Urinary bladder (tissue), 4 donors: ENCODE measurements around the gene NFKBIE. TPM values are rescaled to one million over a fixed set of nuclear protein-coding genes. Genes with fewer than 3 reads are reported as not detected.
"Not testable (repeated sequence)": the region's sequence is repeated elsewhere in the genome, so short reads cannot be mapped to it uniquely, and the experiment has no call there.

Source experiments
- DNase-seq: peaks from one replicate; pipeline ENCODE4 v3.0.0-alpha.2; 2015; ENCODE audit errors: extremely low spot score
- H3K27ac ChIP-seq: one replicate; pipeline ENCODE4 v1.5.1; 2013; ENCODE audit warnings: low read depth, mild to moderate bottlenecking, moderate library complexity
- H3K36me3 ChIP-seq: one replicate; pipeline ENCODE4 v1.6.1; 2013; ENCODE audit warnings: mild to moderate bottlenecking, moderate library complexity; ENCODE audit not compliant: insufficient read depth
- H3K4me1 ChIP-seq: one replicate; pipeline ENCODE4 v1.6.1; 2013; ENCODE audit warnings: mild to moderate bottlenecking, moderate library complexity; ENCODE audit not compliant: insufficient read depth
- H3K4me3 ChIP-seq: one replicate; pipeline ENCODE4 v1.5.1; 2013; ENCODE audit warnings: low read depth, low read length
- WGBS: extraction: QIAGEN DNeasy Blood & Tissue Kit; methylation state at CpG from one replicate; pipeline ENCODE4 v1.1.7; 2013; 5-methylcytosine and 5-hydroxymethylcytosine counted together
- polyA plus RNA-seq: library from polyadenylated mRNA; stranded (reverse); fragments of 200-250 nt; gene quantifications from one replicate; pipeline ENCODE4 v1.2.3, GENCODE V29; 2013
- total RNA-seq: library from RNA; depleted of rRNA; stranded (reverse); fragments of >200 nt; gene quantifications from one replicate; pipeline ENCODE4 v1.2.3, GENCODE V29; 2014
- donor health status: healthy with polysubstance abuse.
- donor health status: healthy.

The NFKBIE gene, protein sequence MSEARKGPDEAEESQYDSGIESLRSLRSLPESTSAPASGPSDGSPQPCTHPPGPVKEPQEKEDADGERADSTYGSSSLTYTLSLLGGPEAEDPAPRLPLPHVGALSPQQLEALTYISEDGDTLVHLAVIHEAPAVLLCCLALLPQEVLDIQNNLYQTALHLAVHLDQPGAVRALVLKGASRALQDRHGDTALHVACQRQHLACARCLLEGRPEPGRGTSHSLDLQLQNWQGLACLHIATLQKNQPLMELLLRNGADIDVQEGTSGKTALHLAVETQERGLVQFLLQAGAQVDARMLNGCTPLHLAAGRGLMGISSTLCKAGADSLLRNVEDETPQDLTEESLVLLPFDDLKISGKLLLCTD
- total RNA-seq (2.6 TPM), polyA plus RNA-seq (5.5 TPM)

DNA sequence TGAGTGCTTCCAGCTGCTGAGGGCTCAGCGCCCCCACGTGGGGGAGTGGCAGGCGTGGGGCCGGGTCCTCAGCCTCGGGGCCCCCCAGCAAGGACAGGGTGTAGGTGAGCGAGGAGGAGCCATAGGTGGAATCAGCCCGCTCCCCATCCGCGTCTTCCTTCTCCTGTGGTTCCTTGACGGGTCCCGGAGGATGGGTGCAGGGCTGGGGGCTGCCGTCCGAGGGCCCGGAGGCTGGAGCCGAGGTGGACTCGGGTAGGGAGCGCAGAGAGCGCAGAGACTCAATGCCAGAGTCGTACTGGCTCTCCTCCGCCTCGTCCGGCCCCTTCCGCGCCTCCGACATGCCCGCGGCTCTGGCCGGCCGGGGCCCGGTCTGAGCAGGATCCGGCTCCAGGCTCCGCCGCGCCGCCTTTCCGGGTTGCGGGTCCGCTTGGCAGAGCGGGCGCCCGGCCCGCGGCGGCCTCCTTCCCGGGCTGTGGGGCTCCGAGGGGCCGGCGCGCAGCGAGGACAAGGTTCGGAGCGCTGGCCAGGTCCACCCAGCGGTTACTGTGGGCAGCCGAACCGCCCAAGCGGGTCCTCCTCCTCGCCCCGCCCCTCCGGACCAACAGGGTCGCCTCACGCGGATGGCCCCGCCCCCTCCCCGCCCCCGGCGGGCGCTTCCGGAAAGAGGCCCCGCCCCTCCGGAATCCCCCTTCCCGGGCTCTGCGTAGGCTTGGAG is at the start of gene NFKBIE:
TSS of gene NFKBIE (minus strand) at position 545 of the 715 bp plus-strand sequence. CDS start at position 340, 205 bp downstream.
- Histone ChIP-seq H3K27ac (peak within 1 kb of the TSS; percentile 39), H3K4me3 (peak within 1 kb of the TSS; percentile 68), H3K36me3 (no peaks in the 10 kb centered on the region), H3K4me1 (no peaks in the 10 kb centered on the region)
- WGBS = under 1% methylated on average over 72 of the region's 72 CpGs
- DNase-seq = peak; percentile 67

DNA sequence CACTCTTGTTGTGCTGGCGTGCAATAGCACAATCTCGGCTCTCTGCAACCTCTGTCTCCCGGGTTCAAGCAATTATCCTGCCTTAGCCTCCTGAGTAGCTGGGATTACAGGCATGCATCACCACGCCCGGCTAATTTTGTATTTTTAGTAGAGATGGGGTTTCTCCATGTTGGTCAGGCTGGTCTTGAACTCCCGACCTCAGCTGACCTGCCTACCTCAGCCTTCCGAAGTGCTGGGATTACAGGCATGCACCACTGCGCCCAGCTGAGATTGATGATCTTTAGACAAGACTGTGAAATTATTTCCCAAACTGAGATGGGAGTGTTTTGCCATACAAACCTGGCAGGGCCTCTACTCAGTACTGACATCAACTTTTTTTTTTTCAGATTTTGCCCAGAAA is 49.3 kb upstream of the NFKBIE start:
- not testable (repeated sequence) for DNase-seq, H3K4me3 ChIP-seq, H3K36me3 ChIP-seq, H3K27ac ChIP-seq, H3K4me1 ChIP-seq
- 89% methylated on average over 8 of the region's 8 CpGs for WGBS

DNA sequence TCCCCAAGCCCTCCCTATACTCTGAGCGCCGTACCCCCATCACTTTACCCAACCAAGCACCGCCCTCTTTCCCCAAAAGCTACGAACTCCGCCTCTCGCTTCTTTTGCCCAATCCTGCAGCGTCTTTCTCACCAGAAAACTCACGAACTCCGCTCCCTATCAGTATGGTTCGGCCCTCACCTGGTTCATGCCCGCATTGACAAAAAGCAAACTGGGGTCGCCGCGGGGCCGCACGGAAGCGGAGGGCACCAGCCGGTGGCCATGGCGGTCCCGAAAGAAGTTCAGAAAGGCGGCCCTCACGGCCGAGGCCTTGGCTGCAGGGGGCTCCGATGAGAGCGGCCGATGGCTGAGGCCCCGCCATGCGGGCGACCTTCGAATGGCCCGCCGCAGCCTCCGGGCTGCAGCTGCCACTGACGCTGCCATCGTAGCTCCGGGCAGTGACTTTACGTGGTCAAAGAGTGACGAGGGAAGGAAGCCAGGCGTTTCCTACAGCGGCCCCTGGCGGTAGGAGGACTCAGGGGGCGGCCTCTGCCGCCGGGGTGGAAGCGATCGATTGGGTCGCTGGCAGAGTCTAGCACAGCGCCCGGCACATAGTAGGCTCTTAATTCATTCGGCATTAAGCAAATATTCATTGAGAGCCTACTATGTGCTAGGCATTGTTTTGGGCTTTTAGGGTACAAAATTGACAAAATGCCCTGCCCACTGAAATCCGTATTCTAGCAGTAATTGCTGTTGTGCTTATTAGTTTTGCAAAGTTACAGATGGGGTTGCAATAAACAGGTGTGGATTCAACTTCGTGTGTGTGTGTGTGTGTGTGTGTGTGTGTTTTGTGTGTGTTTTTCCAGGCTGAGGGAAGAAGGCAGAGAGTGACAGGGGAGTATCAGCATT is 47.8 kb upstream of the NFKBIE start, which contains the start of gene AARS2:
TSS of gene AARS2 (minus strand) at position 447 of the 888 bp plus-strand sequence. CDS start at position 423, 24 bp downstream.
- no peaks in the 10 kb centered on the region for H3K36me3 ChIP-seq
- peak within 1 kb of the TSS; percentile 95 for H3K4me3 ChIP-seq
- H3K27ac ChIP-seq = no peak within 1 kb of the TSS
- H3K4me1 ChIP-seq = peaks cover 3% of the 10 kb centered on the region
- DNase-seq = peak; percentile 58
- 2% methylated on average over 52 of the region's 52 CpGs for WGBS

DNA sequence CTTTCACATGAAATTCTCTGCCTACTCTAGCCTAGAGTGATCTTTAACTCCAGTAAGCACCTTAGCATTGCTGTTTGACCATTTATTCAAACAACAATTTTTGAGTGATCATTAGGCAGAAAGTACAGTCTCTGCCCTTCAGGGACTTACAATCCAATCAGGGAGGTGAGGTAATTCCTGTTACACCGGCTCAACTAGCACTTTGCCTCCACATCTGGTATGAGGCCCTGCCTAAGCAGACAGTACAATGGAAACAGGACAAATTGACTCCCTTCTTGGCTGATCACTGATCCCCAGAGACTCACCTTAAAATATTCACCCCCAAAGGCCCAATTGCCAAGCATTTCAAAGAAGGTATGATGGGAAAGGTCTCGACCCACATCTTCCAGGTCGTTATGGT is 46.4 kb upstream of the NFKBIE start:
- WGBS = 82% methylated on average over 3 of the region's 3 CpGs
- Histone ChIP-seq H3K4me1 (peaks cover 3% of the 10 kb centered on the region), H3K4me3 (no peak overlapping the region), H3K27ac (no peak overlapping the region), H3K36me3 (no peaks in the 10 kb centered on the region)
- DNase-seq = no peak

DNA sequence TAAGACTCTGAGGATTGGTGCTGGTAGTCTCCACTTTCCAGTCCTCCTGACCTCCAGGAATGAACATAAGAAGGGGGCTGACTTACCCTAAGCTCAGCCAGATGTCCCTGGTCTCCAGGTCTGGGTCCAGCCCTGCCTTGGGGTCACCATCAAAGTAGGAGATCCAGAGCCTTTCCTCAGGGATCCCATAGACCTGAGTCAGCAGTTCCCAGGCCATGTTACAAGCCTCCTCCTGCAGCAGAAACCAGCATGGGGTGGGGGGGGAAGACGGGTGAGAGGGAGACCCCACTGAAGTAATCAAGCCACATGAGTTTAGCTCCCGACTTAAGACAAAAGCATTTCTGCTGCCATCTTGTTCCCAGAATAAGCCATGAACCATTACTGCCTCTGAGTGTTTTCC is 46.0 kb upstream of the NFKBIE start:
- Histone ChIP-seq H3K4me1 (peaks cover 3% of the 10 kb centered on the region), H3K4me3 (no peak overlapping the region), H3K36me3 (no peaks in the 10 kb centered on the region), H3K27ac (no peak overlapping the region)
- no peak for DNase-seq
- WGBS = 64% methylated on average over 2 of the region's 2 CpGs

DNA sequence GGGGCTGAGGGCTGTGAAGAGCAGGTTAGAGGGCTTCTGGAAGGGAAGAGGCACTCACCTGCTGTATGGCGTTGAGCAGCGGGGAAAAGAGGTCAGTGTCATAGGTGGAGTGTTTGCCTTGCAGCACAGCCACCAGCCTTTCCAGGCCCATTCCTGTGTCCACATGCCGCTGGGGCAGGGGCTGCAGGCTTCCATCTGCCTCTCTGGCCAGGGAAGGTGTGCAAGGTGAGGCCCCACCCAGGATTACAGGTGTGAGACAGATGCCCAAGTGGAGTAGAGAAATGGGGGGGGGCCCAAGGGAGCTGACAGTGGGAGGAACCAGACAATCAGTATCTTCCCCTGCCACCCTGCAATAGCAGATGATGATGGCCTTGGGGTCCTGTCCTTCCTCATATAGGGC is 44.9 kb upstream of the NFKBIE start:
- 93% methylated on average over 3 of the region's 3 CpGs for WGBS
- no peak for DNase-seq
- Histone ChIP-seq H3K27ac (no peak overlapping the region), H3K4me3 (no peak overlapping the region), H3K4me1 (peaks cover 3% of the 10 kb centered on the region), H3K36me3 (peaks cover 4% of the 10 kb centered on the region)

DNA sequence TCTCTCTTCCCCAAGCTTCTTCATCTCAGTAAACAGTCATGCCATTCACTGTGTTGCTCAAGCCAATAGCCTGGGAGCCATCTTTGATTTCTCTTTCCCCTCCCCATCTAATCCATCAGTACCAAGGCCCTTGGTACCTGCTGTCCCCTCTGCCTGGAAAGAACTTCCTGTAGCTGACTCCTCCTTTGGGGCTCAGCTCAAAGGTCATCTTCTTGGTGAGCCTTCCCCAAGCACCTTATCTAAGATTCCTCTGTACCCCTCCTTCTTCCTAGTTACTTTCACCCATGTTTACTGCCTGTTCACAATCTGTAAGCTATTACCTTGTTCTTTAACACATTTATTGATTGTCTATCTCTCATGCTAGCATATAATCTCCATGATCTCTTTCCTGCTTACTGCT is 44.3 kb upstream of the NFKBIE start:
- H3K36me3 ChIP-seq = peaks cover 4% of the 10 kb centered on the region

DNA sequence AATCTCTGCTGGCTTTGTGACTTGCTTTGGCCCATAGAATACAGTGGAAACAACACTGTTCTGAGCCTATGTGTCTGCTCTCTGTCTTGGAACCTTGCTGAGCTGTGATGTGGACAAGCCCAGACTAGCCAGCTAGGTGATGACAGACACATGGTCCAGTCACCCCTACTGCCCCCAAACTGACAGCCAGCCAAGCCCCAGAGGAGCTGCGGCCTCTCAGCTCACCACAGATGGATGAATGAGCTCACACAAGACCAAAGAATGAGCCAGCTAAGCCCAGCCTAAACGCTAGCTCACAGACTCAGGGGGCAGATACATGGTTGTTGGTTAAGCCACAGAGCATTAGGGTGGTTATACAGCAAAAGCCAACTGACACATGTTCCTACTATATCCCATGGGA is 43.7 kb upstream of the NFKBIE start:
- no peak for DNase-seq
- H3K27ac ChIP-seq = no peak overlapping the region
- 71% methylated on average over 2 of the region's 2 CpGs for WGBS
- H3K4me1 ChIP-seq = peaks cover 3% of the 10 kb centered on the region
- H3K4me3 ChIP-seq = no peak overlapping the region
- H3K36me3 ChIP-seq = peaks cover 4% of the 10 kb centered on the region

More for the DNA sequence above, 44.3 kb upstream of the NFKBIE start:
- Histone ChIP-seq H3K4me1 (peaks cover 3% of the 10 kb centered on the region), H3K27ac (no peak overlapping the region), H3K4me3 (no peak overlapping the region)
- DNase-seq = no peak

DNA sequence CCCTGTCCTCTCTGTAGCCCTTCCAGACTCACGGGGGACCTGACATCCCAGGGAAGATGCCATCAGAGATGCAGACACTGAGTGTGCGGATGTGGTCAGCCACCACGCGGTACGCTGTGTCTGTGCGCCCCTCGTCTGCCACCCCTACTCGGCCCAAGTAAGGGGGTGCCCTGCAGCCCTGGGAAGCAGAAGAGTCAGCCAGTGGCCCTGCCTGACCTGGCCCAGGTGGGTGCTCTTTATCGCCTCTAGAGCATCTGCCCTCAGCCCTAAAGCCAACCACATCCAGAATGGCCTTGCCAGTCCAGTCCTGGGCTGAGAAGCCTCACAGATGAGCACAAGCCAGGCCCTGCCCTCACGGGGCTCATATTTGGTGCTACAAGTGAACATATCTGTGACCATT is 41.9 kb upstream of the NFKBIE start:
- no peak for DNase-seq
- 95% methylated on average over 10 of the region's 10 CpGs for WGBS
- Histone ChIP-seq H3K4me3 (no peak overlapping the region), H3K36me3 (peaks cover 4% of the 10 kb centered on the region), H3K27ac (no peak overlapping the region), H3K4me1 (no peaks in the 10 kb centered on the region)

DNA sequence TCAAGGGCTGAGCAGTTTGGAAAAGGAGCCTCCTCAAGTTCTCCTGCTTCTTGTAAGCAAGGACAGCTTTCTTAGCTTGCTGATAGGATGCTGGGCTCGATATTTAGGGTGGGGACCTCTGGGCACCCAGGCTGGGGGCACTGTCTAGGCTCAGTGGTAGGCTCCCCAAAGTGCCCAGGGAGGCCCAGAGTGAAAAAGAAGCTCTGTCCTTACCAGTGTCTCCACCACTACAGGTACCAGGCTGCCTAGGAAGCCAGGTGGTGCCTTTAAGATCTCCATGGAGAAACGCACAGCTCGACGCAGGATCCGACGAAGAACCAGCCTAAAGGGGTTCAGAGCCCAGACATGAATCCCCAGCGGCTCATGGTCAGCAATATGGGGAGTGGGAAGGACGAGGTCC is 41.4 kb upstream of the NFKBIE start:
- H3K36me3 ChIP-seq = peaks cover 4% of the 10 kb centered on the region
- no peak for DNase-seq
- H3K4me3 ChIP-seq = no peak overlapping the region
- no peak overlapping the region for H3K27ac ChIP-seq
- 89% methylated on average over 8 of the region's 8 CpGs for WGBS
- H3K4me1 ChIP-seq = no peaks in the 10 kb centered on the region

DNA sequence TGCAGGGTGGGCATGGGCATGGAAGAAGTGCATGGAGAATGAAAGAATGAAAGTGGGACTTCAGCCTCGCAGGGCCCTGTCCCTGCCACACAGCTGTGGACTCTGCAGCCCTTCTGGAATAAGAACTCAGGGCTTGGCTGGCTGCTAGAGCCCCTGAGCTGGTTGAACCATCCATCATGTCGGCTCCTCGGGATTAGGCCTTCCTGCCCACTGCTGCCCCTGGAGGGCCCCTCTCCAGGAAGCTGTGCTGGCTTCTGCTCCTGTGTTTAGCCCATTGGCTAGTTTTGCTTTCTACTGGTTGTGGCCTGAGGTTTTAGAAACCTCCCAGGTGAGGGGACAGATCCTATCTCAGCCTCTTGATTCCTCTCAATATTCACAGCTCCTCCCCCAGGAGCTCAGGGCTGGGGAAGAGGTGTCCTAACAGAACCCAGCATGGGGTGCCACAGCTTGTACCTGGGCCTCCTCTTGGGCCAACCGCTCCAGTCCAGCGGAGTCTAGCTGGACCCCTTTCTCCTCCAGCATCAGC is 39.9 kb upstream of the NFKBIE start:
- H3K4me3 ChIP-seq = no peak overlapping the region
- 80% methylated on average over 5 of the region's 5 CpGs for WGBS

DNA sequence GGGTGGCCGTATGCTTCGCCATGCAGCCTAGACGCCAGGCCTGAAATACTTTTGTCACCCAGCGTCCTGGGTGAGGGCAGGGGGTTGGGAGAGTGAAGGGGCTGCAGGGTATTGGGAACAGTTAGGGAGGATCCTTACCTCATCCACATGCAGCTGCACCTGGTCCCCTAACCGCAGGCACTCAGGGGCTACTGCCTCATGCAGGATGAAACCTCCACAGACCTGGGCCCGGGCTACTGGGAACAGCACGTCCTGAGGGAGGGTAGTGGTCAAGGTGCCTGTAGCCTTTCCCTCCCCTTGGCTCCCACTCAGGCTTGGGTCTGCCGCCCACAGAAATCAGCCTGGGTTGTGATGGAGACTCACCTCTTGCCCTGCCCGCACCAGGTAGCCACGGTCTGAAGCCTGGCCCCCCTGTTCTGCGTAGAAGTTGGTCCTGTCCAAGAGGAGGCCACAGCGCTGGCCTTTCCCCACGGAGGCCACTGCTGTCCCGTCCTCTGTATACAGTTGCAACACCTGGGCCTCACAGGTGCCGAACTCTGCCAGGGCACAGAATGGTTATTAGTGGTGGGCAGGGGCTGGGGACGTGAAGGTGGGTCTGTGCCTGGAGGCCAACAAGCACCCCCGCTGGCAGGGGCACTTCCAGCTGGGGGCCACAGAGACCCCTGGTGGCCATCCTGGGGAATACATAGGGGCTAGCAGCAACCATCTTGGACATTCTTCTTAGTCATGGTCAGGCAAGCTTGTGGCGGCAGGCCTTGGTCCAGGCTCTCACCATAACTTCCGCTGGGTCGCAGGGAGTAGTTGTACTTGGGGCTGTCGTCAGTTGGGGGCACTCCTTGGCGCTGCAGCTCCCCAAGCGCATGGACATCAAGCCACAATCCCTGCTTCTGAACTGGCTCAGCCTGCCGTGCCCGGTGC is 39.2 kb upstream of the NFKBIE start:
- no peaks in the 10 kb centered on the region for H3K4me1 ChIP-seq
- WGBS = 83% methylated on average over 25 of the region's 25 CpGs
- no peak overlapping the region for H3K4me3 ChIP-seq
- DNase-seq = no peak
- peaks cover 4% of the 10 kb centered on the region for H3K36me3 ChIP-seq
- no peak overlapping the region for H3K27ac ChIP-seq

More for the DNA sequence above, 39.9 kb upstream of the NFKBIE start:
- Histone ChIP-seq H3K36me3 (peaks cover 4% of the 10 kb centered on the region), H3K27ac (no peak overlapping the region), H3K4me1 (no peaks in the 10 kb centered on the region)
- DNase-seq = no peak
